Activated naive CD8-positive, alpha-beta T cell treated with anti-CD3 and anti-CD28 coated beads, Interleukin-2, amount 50 U/mL, for 16 hours (primary cell): Measurements from ENCODE around the gene EFS.

Experiments
- DNase-seq: peaks from one replicate; pipeline ENCODE4 v3.0.0-alpha.2; 2020; ENCODE audit warnings: low read depth, low spot score

The EFS gene

DNA sequence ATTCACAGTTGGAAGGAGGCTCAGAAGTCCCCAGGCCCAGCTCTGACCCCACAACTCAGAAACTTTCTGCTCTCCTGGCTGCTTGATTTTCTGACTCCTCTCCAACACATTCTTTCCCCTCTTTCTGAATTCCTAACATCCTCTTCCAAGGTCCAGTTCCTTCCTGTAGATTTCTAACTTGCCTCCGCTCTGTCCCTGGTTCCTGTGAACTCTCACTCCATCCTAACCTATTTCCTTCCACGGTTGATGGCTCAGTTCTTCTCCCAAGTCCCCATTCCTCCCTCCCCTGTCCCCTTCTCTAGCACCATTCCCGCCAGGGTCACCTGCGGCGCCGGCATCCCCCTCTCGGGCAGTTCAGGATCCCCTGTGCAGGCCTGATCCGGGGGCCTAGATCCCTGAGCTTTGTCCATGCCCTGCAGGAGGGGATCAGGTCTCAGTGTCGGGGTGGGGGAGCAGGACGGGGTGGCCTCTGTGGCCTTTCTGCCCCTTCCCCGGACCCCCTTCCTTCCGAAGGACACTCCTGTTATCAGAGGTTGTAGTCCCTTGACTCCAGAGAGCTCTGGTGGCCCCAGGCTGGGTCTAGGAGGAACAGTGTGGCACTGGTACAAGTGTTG lies 6.3 kb downstream of the EFS start:
- DNase-seq, result no peak

DNA sequence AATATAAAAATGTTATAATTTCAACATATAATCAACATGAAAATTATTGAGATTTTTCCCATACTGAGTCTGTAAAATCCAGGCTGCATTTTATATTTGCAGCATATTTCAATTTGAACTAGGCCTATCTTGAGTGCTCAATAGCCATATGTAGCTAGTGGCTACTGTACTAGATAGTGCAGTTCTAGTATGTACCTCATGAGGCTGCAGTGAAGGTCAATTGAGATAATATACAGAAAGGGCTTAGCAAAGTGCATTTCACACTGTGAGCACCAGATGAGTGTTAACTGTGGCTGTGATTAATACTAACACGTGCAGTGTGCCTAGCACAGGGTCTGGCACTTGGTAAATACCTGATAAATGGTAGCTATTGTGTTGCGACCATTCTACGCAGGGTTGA lies 6.9 kb downstream of the EFS start:
- no peak for DNase-seq

DNA sequence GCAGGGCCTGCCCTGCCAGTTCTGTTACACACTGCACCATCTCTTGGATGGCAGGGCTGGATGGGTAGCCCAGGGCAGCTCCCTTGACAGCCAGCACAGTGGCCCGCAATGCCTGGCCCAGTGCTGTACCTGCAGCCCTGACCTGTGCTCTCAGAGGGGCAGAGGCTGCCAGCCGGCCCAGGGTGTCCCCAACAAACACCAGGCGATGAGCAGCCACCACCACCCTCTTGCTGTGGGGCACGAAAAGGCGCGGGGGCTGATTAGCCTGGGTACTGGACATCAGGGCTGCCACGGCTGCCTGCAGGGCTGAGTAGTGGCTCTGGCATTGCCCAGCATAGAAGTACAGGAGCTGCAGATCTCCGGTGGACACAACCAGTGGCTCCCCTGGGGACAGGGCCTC lies 7.7 kb downstream of the EFS start:
- DNase-seq, result no peak

DNA sequence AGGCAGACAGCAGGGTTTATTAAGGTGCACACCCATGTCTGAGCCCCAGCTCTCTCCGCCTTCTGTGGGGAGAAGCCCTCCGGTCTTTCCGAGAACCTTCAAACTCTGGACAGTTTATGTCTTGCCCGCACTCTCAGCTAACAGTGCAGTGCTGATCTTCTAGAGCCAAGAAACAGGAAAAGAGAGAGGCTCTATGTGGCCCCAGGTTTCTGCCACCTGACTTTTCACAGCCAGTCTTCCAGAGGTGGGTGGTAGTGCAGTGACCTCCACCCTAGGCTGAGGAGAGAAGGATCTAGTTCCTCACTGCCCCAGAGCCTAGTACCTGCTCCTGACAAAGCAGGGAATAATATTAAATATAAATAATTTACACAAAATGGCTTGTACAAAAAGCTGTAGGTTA lies 8.3 kb downstream of the EFS start:
- DNase-seq, result no peak

DNA sequence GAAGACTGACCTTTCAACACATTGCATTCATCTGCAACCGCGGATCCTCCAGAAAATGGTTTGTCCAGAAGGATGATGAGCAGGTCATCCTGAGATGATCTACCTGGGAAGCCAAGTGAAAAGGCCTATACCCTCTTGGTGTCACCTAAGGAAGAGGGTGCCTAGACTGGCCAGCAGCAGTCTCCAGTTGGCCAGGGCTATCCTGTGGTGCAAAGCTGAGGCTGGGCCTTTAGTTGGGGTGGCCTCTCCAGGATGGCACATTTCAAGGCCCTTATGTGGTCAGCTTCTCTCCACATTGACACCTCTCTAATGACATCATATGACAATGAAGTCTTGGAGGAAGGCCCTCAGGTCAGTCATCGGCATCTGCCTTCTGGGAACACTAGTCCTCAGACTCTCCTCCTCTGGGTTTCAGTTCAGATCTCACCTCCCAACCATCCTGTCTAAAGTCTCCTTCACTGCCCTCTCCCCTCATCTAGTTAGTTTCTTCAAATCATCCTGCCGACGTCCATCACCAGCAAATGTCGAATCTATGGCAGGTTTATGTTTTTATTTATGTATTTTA lies 9.0 kb downstream of the EFS start:
- no peak for DNase-seq

DNA sequence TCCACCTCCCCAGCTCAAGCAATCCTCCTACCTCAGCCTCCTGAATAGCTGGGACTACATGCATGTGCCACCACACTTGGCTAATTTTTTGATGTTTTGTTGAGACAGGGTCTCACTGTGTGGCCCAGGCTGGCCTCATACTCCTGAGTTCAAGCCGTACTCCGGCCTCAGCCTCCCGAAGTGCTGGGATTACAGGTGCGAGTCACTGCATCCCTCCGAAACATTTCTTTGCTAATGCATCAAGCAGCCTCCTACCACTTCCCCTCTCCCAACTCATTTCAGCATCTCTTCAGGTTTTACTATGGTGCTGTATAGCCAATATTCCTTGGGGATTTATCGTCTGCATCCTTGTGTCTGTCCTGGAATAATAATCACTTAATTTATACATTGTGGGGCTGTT lies 10.0 kb downstream of the EFS start:
- no peak for DNase-seq

DNA sequence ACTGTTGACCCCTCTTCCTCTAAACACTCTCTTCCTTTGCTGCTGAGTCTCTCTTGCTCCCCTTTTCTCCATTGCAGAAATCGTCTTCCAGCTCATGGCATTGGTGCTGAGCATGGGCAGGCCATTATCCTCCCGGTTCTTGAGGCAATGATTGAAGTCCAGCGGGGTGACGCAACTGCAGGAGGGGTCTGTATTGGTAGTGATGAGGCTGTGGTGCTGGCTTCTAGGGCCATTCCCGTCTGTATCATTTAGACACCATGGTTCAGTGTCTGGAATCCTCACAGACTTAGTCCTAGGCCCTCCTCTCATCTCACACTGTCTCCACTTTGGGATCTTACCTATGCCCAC lies 11.6 kb downstream of the EFS start:
- no peak for DNase-seq

DNA sequence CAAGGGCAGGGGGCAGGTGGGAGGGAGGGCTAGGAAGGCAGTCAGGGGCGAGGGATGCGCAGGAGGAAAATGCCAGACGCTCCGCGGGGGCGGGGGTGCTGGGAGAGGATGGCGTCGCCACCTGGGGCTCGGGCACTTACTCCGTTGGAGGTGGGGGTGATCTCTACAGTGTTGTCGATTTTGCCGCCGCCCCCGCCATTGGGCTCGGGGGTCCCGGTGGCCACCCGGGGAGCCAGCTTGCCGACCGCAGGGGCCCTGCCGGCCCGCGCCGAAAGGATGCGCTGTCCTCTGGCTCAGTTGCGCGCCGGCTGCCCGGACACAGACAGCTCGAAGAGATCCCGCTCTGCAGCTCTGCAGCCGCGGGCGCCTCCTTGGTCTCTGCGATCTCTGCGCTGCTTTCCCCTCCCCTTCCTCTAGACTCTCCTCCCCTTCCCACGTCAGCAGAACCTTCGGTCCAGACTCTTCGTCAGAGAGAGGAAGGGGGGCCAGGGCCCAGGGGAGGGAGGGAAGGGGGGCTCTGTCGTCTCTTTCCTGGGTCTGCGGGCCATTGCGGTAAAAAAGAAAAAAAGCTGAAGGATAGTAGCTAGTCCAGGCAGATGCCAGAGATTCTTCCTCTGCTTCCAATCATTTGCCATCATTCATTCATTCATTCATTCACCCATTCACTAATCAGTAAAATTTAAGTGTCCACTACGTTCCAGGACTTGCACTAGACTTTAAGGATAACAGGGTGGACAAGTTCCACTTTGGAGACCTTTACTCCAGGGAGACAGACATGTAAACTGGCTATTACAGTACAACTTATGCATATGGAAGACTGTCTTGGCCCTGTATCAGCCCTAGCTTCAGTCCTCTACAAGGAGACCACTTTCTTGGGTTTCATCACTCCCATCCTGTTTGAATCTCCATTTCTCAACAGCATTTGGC lies 12.2 kb downstream of the EFS start, which contains the start of gene SLC22A17:
SLC22A17 (minus strand) TSS at position 382 of the 927 bp plus-strand sequence.
- DNase-seq, result peak; percentile 19

DNA sequence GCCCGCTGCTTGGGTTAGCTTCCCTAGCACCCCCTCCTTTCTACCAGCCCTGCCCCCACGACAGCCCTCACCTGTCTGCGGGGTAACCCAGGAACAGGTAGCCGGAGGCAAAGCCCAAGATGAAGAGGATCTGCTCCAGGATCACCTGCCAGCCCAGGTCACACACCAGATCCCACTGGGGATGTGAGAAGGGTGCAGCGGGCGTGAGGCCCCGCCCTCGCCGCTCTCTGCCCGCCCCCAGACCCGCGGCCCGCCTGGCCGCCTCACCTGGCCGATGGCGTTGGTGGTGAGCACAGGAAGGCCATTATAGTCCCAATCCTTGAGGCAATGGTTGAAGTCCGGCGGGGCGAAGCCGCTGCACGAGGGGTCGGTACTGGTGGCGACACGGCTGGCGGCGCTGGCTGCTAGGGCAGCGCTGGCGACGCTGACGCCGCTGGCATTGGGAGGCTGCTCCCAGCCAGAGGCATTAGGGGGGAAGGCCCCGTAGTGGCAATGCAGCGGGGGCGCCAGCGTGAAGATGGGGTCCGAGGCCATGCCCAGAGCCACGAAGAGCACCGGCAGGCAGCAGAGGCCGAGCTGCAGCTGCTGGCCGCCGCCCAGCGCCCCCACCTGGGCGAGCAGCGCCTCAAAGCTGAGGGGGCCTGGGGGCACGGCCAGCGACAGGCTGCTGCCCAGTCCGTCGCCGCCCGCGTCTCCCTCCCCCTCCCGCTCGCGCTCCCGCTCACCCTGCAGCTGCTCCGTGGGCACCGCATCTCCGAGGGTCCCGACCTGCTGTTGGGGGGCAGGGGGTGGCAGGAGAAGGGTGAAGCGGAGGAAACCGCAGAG lies 13.1 kb downstream of the EFS start:
- DNase-seq, result no peak

DNA sequence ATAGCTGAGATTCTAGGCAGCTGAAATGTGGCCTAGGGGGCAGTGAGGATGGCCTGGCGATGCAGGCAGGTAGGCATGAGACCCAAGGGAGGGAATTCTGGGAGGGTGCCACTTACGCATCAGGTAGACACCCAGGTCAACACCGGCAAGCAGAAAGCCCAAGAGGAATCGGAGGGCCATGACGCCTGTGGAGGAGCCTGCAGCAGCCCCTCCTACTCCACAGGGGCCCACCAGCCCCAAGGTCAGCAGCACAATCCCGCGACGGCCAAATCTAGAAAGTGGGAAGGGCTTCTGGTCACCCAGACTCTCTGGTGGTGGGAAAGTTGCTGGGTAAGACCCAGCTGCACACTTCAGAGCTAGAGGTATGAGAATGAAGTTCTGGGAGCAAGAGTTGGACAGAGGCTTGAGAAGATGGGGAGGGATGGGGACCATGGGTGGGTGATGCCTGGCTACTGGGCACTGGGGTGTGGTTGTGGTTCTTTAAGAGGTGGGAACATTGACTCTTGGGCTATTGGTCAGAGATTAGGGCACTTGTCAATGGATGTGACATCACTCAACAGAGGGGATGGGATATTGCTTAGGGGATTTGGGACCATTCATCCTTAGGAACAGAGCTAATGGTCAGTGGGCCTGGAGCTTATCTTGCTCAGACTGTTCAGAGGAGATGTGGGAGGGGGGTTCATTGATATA lies 15.7 kb downstream of the EFS start:
- no peak for DNase-seq

DNA sequence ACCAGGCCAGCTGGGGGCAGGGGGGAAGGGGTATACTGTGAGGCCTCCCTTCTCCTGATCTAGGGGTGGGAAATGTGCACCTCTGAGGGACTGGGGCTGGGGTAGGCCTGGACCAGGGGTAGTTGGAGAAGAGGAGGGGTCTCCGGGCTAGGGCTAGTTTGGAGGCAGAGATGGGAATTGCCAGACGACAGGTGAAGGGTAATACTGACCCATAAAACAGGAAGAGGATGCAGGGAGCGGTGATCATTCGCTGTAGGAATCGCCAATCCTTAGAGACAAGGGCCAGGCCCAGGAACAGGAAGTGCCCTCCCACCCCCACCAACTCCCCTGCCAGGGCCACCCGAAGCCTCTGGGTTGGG lies 16.7 kb downstream of the EFS start:
- DNase-seq, result no peak

DNA sequence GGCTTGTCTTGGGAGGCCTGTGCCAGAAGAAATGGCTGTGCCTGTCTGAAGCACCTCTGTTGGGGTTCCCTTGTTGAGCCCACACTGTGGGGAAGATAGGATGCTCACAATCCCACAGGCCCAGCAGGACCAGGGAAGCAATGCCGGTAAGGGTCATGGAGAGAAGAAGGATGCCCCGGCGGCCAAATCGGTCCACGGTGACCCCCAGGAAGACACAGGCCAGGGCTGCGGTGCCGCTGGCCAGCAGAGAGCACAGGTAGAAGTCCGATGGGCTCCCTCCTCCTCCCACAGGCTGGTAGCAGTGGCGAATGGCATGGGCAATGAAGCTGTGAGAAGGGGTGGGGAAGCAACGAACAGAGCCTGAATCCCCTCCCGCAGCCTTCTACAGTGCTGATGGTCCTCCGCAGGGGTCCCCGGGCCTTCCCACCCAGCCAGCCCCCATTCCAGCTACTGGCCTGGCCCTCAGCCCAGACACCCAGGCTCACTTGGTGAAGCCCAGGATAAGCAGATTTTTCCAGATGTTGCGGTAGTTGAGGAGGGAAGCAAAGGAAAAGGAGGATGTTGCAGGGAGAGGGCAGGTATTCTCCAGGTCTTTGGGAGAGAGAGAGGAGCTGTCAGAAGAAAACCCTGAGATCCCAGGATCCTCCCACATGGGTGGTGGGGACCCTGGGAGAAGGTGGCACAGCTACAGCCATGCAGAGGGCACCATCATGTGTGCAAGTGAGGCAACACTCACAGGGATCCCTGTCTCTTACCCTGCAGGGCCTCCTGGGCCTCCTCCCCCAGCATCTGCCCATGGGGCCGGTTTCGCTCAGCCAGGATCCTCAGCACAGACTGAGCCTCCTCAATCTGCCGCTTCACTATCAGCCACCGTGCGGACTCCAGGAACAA lies 17.3 kb downstream of the EFS start:
- DNase-seq, result no peak

DNA sequence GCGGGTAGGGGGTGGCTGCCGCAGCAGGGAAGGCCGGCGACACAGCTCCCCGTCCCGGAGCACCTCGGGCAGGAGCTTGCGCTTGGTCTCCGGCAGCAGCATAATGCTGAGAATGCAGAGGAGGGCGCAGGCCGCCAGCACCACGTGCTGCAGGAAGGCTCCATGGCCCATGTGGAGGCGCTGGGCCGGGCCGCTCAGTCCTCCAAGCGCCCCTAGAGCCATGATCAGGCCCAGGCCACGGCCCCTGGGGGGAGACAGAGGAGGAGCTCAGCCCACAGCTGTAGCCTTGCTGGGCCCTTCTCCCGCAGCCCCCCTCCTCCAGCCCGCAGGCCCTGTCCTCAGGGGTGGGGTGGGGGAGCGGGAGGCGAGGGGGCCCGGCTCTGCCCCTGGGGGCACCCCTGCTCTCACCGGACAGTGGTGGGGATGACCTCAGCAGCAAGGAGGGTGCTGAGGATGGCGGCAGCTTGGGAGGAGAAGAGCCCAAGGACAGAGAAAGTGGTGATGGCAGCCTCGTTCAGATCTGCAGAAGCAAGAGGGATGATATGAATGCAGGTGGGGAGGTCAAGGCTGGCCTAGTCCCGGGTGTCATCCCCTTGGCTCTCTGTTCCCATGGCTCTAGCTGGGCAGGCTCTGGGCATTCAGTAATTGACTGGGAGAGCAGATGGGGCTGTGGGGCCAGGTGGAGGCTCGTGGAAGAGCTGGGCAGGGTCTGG lies 18.1 kb downstream of the EFS start:
- no peak for DNase-seq

DNA sequence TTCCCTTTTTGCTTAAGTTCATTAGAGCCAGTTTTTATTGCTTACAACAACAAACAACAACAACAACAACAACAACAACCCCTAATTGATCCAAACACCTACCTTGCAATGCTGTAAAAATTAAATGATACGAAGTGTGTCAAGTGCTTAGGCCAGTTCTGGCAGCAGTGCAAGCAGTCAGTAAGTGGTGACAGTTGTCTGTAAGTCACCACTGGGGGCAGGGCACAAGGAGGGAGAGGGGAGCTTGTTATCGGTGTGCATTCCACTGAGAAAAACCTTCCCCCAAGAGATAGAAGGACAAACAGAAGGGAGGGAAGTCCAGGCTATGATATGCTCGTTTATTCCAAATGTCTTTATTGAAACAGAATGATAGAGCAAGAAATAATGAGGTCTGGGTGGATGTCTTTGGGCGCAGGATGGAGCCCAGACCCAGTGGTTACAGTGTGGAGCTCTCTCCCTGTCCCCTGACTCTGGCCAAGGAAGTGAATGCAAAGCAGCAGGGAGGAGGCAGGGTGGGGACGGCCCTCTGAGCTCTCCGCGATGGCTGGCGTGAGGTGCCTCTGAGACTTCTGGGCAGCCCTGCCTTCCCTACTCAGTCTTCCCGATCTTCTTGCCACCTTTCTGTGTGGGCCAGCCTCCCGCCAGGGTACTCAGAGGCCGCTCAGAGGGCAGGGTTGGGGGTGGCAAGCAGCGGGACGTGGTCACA lies 18.8 kb downstream of the EFS start:
- no peak for DNase-seq

DNA sequence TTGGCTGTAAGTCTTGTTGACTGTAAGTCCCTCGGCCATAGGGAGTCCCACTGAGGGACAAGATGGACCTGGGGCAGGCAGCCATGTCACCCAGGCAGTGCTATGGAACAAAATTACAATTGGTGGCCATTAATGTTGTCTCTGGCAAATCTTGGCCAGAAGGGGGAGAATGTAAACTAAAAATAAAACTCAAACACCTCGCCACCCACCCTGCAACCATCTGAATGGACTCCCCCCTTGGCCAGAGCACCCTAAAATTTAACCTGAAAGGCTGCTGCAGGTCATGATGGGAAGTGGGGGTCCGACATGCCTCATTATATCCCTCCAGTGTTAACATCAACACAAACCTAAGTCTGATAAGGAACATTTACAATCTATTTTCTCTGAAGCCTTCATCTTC lies 20.5 kb downstream of the EFS start:
- no peak for DNase-seq

DNA sequence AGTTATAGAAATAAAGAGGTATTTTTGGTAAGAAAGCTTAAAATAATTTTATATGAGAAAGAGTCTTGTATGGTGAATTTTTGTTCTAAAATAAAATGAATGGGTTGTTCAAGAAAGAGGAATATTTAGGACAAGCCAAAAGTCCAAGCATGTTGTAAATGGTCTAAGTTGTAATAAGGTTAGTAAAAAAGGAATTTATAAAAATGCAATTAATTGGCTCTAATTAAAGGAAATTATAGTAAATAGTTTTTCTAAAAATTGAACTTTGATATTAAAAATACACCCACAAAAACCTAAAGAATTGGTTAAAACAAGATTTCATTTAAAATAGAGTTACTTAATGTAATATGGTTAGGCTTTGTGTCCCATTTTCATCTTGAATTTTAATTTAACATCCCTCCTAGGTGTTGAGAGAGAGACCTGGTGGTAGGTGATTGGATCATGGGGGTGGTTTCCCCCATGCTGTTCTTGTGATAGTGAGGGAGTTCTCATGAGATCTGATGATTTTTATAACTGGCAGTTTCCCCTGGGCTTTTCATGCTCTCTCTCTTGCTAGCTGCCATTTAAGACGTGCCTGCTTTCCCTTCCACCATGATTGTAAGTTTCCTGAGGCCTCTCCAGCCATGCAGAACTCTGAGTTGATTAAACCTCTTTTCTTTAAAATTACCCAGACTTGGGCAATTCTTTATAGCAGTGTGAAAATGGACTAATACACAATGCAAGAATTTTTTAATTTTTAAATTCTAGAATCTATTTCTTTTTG lies 25.3 kb downstream of the EFS start:
- DNase-seq, result no peak

DNA sequence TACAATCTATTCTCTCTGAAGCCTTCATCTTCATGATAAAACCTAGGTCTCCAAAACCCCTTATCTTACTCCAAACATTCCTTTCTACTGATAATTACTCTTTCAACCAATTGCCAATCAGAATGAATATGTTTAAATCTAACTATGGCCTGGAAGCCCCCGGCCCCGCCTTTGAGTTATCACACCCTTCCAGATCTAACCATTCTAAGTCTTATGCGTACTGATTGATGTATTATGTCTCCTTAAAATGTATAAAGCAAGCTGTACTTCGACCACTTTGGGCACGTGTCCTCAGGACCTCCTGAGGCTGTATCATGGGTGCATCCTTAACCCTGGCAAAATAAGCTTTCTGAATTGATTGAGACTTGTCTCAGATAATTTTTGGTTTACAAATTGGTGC lies 29.3 kb downstream of the EFS start:
- no peak for DNase-seq

DNA sequence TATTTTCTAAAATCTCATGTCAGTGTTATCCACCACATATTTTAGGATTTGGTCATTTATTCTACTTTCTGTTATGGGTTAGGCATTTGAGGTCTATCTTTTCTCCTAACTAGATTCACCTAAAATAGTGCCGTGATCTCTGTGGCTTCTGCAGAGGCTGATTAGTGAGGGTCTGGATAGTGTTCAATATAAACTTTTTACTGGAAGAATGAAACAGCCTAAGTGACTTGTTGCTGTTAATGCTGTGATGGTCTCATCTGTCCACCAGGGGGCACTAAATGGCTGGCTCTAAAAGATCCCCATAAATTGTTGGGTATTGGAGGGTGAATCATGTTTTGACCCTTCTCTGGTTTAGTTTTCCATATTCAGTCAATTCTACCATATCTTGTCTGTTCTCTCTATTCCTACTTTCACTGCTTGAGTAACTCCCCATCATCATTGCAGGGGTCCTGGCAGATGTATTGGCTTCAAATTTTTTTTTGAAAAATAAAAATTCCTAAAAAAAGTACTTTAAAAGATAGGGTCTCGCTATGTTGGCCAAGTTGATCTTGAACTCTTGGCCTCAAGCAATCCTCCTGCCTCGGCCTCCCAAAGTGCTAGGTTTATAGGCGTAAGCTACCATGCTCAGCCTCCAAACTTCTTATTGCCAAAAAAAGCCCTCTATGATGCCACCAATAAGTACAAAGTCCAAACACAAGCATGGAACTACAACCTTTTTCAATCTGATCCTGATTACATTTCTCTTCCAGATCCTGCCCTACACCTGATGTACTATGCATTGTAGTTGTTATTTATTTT lies 36.8 kb downstream of the EFS start:
- peak; percentile 45 for DNase-seq
